GM10266 (cell line): ENCODE data around the gene AHRR.

ENCODE experiments used
- DNase-seq: peaks from one replicate; pipeline ENCODE4 v3.0.0; 2012; ENCODE audit errors: extremely low spot score
- TF ChIP-seq, protein P1 (sequence below): IDR thresholded peaks from 2 replicates; pipeline ENCODE4 v1.5.1; 2012; ENCODE audit warnings: mild to moderate bottlenecking, low read depth; ENCODE audit not compliant: control insufficient read depth, insufficient read depth; ENCODE audit errors: missing control alignments

AHRR gene

DNA sequence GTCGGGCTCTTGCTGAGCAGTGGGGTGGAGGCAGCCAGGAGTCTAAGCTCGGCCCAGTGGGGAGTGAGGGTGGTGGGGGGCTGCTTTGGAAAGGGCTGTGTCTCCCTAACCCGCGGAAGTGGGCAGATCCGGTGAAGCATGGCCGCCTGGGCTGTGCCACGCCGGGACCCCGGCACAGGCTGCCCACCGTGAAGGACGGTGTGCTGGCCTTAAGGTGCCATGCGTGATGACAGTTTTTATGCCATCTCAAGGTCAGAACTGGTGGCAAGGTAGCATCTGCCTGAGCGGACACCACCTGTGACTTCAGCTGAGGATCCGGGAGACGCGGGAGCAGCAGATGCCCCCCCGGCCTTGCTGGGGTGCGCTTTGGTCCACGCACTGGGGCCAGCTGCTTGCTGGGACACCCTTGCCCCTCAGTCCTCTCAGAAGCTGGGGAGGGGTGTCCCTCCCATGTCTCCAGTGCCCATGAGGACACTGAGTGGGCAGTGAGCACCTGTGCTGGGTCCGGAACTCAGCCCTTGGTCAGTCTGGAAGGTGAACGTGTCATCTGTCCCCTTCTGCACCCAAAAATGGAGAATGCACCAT is 53.9 kb downstream of the AHRR start:
- no peak for DNase-seq
- TF ChIP-seq, protein P1, sequence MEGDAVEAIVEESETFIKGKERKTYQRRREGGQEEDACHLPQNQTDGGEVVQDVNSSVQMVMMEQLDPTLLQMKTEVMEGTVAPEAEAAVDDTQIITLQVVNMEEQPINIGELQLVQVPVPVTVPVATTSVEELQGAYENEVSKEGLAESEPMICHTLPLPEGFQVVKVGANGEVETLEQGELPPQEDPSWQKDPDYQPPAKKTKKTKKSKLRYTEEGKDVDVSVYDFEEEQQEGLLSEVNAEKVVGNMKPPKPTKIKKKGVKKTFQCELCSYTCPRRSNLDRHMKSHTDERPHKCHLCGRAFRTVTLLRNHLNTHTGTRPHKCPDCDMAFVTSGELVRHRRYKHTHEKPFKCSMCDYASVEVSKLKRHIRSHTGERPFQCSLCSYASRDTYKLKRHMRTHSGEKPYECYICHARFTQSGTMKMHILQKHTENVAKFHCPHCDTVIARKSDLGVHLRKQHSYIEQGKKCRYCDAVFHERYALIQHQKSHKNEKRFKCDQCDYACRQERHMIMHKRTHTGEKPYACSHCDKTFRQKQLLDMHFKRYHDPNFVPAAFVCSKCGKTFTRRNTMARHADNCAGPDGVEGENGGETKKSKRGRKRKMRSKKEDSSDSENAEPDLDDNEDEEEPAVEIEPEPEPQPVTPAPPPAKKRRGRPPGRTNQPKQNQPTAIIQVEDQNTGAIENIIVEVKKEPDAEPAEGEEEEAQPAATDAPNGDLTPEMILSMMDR: no peak

DNA sequence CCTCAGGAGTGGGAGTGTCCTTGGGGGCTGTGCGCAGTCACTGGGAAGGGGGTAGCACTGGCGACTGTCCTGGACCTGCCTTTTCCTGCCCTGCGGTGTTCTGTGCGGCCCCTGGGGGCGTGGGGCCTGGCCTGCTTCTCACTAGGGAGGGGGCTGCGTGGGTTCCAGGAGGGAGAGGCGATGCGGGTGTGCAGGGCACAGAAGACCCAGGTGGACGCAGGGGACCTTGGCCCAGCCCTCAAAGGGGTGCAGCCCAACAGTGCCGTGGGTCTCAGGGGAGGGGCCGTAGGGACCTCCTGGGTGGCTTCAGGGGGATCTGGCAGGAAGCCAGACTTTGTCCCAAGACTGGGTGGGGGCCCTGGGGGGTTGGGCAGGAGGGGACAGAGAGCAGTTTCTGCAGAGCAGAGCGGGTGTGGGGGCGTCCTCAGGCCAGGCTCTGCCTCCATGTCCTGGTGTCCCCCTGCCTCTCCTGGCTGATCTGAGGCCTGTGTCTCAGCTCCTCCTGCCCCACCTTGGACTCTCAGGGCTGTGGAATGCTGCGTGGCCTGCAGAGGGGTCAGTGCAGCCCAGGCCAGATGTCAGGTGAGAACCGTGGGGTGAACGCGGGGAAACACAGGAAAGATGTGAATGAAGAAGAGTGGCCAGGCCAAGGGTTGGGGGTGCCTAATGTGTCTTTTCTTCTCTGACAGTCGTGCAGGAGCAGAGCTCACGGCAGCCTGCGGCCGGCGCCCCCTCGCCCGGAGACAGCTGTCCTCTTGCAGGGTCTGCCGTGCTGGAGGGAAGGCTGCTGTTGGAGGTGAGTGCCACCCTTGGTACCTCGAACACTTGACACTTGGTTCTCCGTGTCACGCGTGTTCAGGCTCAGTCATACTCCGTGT is 54.6 kb downstream of the AHRR start:
- TF ChIP-seq, protein P1: no peak
- no peak for DNase-seq

DNA sequence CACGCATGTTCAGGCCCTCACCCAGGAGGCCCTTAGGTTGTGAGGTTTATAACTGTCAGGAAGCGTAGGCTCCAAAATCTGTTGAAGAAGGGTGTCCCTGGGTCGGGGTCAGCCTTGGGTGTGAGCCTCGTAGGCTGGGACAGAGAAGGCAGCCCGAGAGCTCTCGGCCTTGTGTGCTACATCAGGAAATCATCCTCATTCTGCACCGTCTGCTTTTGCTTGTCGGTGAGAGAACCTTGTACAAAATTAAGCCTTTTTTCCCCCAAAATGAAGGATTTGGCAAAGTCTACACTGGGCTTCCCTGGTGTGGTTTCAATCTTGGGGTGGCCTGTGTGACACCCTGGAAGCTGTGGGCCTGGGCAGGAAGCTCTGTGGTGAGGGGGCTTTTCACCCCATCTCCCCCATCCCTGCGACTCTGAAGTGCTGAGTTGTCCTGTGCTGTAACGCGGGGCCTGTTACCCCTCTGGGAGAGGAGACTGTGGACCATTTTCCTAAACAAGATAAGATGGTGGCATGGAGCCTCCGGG is 55.3 kb downstream of the AHRR start:
- DNase-seq: no peak
- TF ChIP-seq, protein P1: no peak

DNA sequence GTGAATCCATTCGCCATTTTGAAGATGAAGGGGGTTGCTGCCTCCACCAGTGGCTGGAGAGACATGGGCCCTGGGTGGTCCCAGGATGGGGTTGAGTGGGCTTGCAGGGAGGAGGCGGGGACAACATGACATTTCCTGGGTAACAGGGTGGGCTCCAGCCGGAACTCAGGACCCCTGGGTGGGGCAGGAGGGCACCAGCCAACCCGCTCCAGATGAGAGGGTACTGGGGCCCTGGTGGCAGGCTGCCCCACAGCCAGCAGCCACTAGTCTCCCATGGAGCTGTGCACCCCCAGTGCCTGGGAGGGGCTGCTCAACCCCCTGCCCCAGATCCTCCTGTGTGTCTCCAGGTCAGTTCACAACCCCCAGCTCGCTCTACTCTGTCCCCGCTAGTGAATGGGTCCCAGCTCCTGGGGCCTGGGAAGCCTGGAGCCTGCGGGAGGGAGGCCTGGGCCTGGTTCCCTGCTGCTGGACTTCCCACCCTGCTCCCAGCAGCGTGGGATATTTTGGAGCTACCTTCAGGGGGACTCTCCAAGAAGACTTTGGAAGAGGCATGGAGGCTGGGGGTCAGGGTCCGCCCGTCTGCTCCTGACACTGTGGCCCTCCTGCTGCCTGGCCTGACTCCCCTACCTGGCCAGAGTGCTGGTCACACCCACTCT is 55.9 kb downstream of the AHRR start:
- TF ChIP-seq, protein P1: no peak
- no peak for DNase-seq

DNA sequence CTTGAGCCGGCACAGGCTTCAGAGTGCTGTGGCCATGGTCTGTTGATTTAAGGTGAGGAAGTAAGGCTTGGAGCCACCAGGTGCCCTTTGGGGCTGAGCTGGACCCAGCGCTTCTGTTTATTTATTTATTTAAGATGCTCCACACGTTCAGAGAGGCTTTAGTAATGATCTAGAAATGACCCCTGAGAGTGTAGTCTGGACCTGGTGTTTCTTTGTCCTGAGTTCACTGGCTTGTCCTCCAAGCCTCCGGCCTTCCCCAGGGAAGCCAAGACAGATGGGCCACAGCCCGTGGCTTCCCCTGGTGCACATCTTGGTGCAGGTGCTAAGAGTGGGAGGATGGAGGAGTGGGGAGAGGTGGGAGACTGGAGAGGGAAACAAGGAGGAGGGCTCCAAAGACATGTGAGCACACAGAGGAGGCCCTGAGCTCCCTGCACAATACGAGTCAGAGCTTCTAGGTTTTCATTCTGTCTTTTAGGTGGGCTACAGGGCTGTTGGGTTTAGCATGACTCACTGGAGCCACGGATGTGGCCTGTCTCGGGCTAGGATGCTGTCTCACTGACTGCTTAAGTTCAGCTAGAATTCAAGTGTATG is 56.9 kb downstream of the AHRR start:
- TF ChIP-seq, protein P1: no peak
- DNase-seq: no peak

DNA sequence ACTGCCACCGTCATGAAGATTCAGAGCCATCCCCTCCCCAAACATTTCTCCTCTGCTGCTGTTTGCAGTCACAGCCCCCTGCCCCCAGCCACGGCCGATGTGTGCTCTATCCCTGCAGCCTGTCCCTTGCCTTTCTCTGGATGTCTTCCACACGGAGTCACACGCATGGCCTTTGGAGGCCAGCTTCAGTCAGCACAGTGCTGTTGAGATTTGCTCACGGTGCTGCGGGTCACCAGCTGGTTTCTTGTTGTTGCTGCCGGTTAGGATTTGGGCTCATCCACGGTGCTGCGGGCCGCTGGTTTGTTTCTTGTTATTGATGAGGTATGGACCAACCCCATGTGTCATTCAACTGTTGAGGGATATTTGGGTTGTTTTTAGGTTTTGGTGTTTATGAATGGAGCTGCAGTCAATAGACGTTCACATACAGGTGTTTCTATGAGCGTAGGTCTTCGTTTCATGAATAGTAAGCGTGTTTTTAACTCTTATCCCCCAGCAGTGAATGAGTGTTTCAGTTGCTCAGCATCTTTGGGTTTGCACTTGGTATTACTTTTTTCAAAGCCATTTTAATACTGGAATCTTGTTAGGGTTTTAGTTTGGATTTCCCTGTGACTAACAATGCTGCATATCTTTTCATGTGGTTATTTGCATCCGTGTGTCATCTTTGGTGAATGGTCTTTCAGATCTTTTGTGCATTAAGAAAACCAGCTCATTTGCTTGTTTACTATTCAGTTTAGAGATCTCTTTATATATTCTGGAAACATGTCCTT is 57.6 kb downstream of the AHRR start:
- TF ChIP-seq, protein P1: no peak

More for the DNA sequence above, 57.6 kb downstream of the AHRR start:
- no peak for DNase-seq
